HEK293 (cell line): ENCODE data around the gene KRTAP9-6.

Experiments
- CTCF ChIA-PET: fragments of 350-600 bp; formaldehyde crosslinking; extraction: SDS; loops from one replicate; lab custom pipeline; 2021; ENCODE audit warnings: antibody characterized with exemption; lab: Yijun Ruan, JAX
- POLR2A ChIA-PET: fragments of 300-600 bp; formaldehyde crosslinking; extraction: SDS; loops from one replicate; lab custom pipeline; 2020; ENCODE audit warnings: antibody characterized with exemption, inconsistent platforms; lab: Yijun Ruan, JAX
- H3K27ac ChIP-seq: fragments of 200-500 bp; sonication (Bioruptor generic); 2 replicates; pipeline ENCODE4 v1.5.1; 2014; ENCODE audit warnings: low read depth, low read length, control low read depth, inconsistent platforms; ENCODE audit errors: extremely low read depth
- H3K36me3 ChIP-seq, 2 experiments: fragments of 200-500 bp in 1 of 2; sonication (Bioruptor generic) in 1 of 2; 1 replicate in 1 of 2; 2 replicates in 1 of 2; pipeline ENCODE4 v1.5.1; 2014 to 2017; ENCODE audit warnings: inconsistent platforms in 2 of 2, low read length in 2 of 2; ENCODE audit not compliant: control insufficient read depth in 2 of 2, insufficient read depth in 1 of 2
- H3K4me1 ChIP-seq: fragments of 200-500 bp; sonication (Bioruptor generic); 2 replicates; pipeline ENCODE4 v1.5.1; 2014; ENCODE audit warnings: mild to moderate bottlenecking, low read length, inconsistent platforms; ENCODE audit not compliant: control insufficient read depth, insufficient read depth
- H3K4me3 ChIP-seq: 2 replicates; pipeline ENCODE4 v1.5.1; 2011; ENCODE audit warnings: low read depth, mild to moderate bottlenecking, control low read depth, low read length, moderate library complexity
- H3K9me3 ChIP-seq: fragments of 200-500 bp; sonication (Bioruptor generic); 2 replicates; pipeline ENCODE4 v1.5.1; 2014; ENCODE audit warnings: low read depth, low read length, inconsistent platforms; ENCODE audit not compliant: control insufficient read depth, insufficient read depth
- ZBTB11 ChIP-seq: fragments of 450-650 bp; formaldehyde crosslinking; conservative IDR thresholded peaks from 2 replicates; pipeline ENCODE4 v1.5.1; 2016; ENCODE audit warnings: low read depth, missing biosample characterization, missing genetic modification characterization
- ZIC2 ChIP-seq: fragments of 450-650 bp; formaldehyde crosslinking; IDR thresholded peaks from 2 replicates; pipeline ENCODE4 v1.5.1; 2016; ENCODE audit warnings: missing biosample characterization, missing genetic modification characterization
- ZNF416 ChIP-seq: fragments of 450-650 bp; formaldehyde crosslinking; IDR thresholded peaks from 2 replicates; pipeline ENCODE4 v1.5.1; 2016; ENCODE audit warnings: missing biosample characterization, missing genetic modification characterization
- ZNF701 ChIP-seq: fragments of 450-650 bp; formaldehyde crosslinking; IDR thresholded peaks from 2 replicates; pipeline ENCODE4 v1.5.1; 2016; ENCODE audit warnings: missing biosample characterization, missing genetic modification characterization

KRTAP9-6 gene

GRCh38 chr17:41315204-41315794 is 50.1 kb downstream of the KRTAP9-6 start, which contains the start of gene KRTAP17-1:
Gene KRTAP17-1, minus strand, starts transcription at chr17:41315710. Its CDS starts 60 bp downstream, at chr17:41315650.
- Histone ChIP-seq H3K4me3 (no peak within 1 kb of the TSS), H3K27ac (no peak within 1 kb of the TSS), H3K36me3 (no peaks in the 10 kb centered on the region), H3K4me1 (no peaks in the 10 kb centered on the region), H3K9me3 (no peaks in the 10 kb centered on the region)
- ChIA-PET CTCF (interaction anchor here (1.7 to 2.4 kb wide), 2 partner anchors 8 to 14 kb away, joined by 7 to 10 read pairs; no protein-coding TSS in a partner anchor), POLR2A (no interaction called here)
- TF ChIP-seq ZIC2 (peak; percentile 92), ZNF416 (tag by site-specific recombination) (no peak), ZBTB11 (tag by site-specific recombination) (0 out of 2 replicates have a peak, but pooled peaks have one; percentile 28), ZNF701 (tag by site-specific recombination) (no peak)
